PC-3 (cell line): ENCODE measurements around the gene NCOA1.

Experiments used
- CTCF ChIP-seq: fragments of 300-600 bp; sonication (generic); conservative IDR thresholded peaks from 2 replicates; pipeline ENCODE4 v1.5.1; 2017; ENCODE audit warnings: antibody characterized with exemption, low read depth, mild to moderate bottlenecking, low read length
- EZH2 ChIP-seq: fragments of 300-600 bp; sonication (generic); IDR thresholded peaks from one replicate; pipeline ENCODE4 v1.6.1; 2017; ENCODE audit warnings: antibody characterized with exemption, mild to moderate bottlenecking, low read length; ENCODE audit not compliant: unreplicated experiment

GRCh38 chr2:24650997-24651642, 160.1 kb downstream of the NCOA1 start:
- no peak for TF ChIP-seq EZH2
- no peak for TF ChIP-seq CTCF
